Measurements from ENCODE around the gene PAIP2.
"Not testable (repeated sequence)": the region's sequence is repeated elsewhere in the genome, so short reads cannot be mapped to it uniquely, and the experiment has no call there.

The PAIP2 gene

GRCh38 chr5:139379626-139380449 lies 38.2 kb downstream of the PAIP2 start:
- no peak for DNase-seq

- no peak for DNase-seq
Observed at GRCh38 chr5:139381837-139382761, 40.4 kb downstream of the PAIP2 start.

GRCh38 chr5:139382807-139383206 lies 41.2 kb downstream of the PAIP2 start:
- DNase-seq: no peak

GRCh38 chr5:139383275-139383992 lies 41.8 kb downstream of the PAIP2 start, which contains the start of gene SLC23A1:
Gene SLC23A1, minus strand, starts transcription at chr5:139383297. Its CDS starts 44 bp downstream, at chr5:139383253.
- no peak for DNase-seq

- DNase-seq: no peak
Observed at GRCh38 chr5:139383993-139384590, 42.4 kb downstream of the PAIP2 start.

GRCh38 chr5:139384591-139385051 lies 43.0 kb downstream of the PAIP2 start:
- DNase-seq: no peak

- peak; percentile 3 for DNase-seq
Observed at GRCh38 chr5:139385061-139386049, 43.7 kb downstream of the PAIP2 start.

GRCh38 chr5:139386050-139386438 lies 44.4 kb downstream of the PAIP2 start:
- no peak for DNase-seq

GRCh38 chr5:139386956-139387355 lies 45.3 kb downstream of the PAIP2 start:
- not testable (repeated sequence) for DNase-seq

GRCh38 chr5:139387611-139388197 lies 46.0 kb downstream of the PAIP2 start:
- no peak for DNase-seq

- DNase-seq: no peak
Observed at GRCh38 chr5:139388198-139388821, 46.7 kb downstream of the PAIP2 start.

GRCh38 chr5:139389701-139390638 lies 48.3 kb downstream of the PAIP2 start, which contains the start of gene MZB1:
Gene MZB1, minus strand, starts transcription at chr5:139389913. Its CDS starts 57 bp downstream, at chr5:139389856.
- no peak for DNase-seq

GRCh38 chr5:139390639-139391569 lies 49.2 kb downstream of the PAIP2 start:
- no peak for DNase-seq

GRCh38 chr5:139391570-139392323 lies 50.1 kb downstream of the PAIP2 start:
- no peak for DNase-seq

GRCh38 chr5:139392324-139392677 lies 50.6 kb downstream of the PAIP2 start:
- DNase-seq: no peak

- DNase-seq: peak; percentile 64
Observed at GRCh38 chr5:139392678-139393496, 51.2 kb downstream of the PAIP2 start.
